Daoy (cell line): ENCODE results near the gene HNRNPF. TPM values are rescaled to one million over a fixed set of nuclear protein-coding genes. Genes with fewer than 3 reads are reported as not detected.
"Not testable (repeated sequence)": the region's sequence is repeated elsewhere in the genome, so short reads cannot be mapped to it uniquely, and the experiment has no call there.

Source experiments
- DNase-seq: peaks from one replicate; pipeline ENCODE4 v3.0.0-alpha.2; 2015; ENCODE audit warnings: low read depth
- total RNA-seq: library from RNA; depleted of rRNA; stranded (reverse); fragments of >200 nt; shearing (Covaris generic); gene quantifications from 2 replicates; pipeline ENCODE4 v1.2.3, GENCODE V29; 2014; rRNA removed

HNRNPF gene, protein sequence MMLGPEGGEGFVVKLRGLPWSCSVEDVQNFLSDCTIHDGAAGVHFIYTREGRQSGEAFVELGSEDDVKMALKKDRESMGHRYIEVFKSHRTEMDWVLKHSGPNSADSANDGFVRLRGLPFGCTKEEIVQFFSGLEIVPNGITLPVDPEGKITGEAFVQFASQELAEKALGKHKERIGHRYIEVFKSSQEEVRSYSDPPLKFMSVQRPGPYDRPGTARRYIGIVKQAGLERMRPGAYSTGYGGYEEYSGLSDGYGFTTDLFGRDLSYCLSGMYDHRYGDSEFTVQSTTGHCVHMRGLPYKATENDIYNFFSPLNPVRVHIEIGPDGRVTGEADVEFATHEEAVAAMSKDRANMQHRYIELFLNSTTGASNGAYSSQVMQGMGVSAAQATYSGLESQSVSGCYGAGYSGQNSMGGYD
- 137 and 148 TPM in 2 replicates for total RNA-seq

- peak; percentile 94 for DNase-seq
Observed at GRCh38 chr10:43408710-43409384, at the start of gene HNRNPF. Gene HNRNPF, minus strand, starts transcription at chr10:43409186. Its CDS starts 21,302 bp downstream, at chr10:43387884.

DNA sequence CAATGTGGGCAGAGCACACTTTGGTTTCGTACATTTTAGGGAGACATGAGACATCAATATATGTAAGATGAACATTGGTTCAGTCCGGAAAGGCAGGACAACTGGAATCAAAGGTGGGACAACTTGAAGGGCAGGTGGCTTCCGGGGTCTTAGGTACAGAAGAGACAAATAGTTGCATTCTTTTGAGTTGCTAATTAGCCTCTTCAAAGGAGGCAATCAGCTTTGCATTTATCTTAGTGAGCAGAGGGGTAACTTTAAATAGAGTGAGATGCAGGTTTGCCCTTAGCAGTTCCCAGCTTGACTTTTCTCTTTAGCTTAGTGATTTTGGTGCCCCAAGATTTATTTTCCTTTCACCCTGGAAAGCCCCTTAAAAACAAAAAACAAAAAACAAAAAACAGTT is 49.2 kb upstream of the HNRNPF start:
- no peak for DNase-seq

DNA sequence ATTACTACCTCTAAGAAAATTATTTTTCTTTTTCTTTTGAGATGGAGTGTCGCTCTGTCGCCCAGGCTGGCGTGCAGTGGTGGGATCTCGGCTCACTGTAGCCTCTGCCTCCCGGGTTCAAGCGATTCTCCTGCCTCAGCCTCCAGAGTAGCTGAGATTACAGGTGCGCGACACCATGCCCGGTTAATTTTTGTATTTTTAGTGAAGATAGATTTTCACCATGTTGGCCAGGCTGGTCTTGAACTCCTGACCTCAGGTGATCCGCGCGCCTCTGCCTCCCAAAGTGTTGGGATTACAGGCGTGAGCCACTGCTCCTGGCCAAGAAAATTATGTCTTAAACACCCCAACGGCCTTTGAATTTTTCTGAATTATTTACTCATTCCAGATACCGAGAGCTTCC is 47.6 kb upstream of the HNRNPF start:
- not testable (repeated sequence) for DNase-seq

GRCh38 chr10:43454025-43454424 is 45.0 kb upstream of the HNRNPF start:
- DNase-seq = not testable (repeated sequence)

GRCh38 chr10:43453266-43453831 is 44.4 kb upstream of the HNRNPF start:
- no peak for DNase-seq

DNA sequence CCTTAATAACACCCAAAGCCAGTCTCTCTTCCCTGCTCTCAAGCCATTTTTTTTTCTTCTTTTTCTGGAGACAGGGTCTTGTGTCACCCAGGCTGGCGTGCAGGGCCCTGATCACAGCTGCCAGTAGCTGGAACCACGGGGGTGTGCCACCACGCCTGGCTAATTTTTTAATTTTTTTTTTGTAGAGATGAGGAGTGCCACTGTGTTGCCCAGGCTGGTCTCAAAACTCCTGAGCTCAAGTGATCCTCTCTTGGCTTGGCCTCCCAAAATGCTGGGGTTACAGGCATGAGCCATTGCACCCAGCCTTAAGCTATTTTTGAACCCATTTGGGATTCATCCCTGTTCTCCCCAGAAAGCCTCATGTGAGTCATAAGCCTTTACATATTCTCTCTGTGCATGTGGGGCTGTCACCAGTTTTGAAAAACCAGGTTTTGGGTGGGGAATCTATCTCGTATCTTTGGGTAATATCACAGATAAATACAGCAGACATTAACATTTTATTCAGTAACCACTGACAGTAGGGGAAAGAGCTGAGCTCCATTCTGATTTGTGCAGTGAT is 43.4 kb upstream of the HNRNPF start:
- no peak for DNase-seq

- no peak for DNase-seq
Observed at GRCh38 chr10:43448742-43449141, 39.8 kb upstream of the HNRNPF start.

GRCh38 chr10:43446219-43447017 is 37.4 kb upstream of the HNRNPF start:
- DNase-seq = not testable (repeated sequence)

GRCh38 chr10:43444897-43445466 is 36.0 kb upstream of the HNRNPF start:
- DNase-seq = no peak

GRCh38 chr10:43444323-43444722 is 35.3 kb upstream of the HNRNPF start:
- DNase-seq = no peak

DNA sequence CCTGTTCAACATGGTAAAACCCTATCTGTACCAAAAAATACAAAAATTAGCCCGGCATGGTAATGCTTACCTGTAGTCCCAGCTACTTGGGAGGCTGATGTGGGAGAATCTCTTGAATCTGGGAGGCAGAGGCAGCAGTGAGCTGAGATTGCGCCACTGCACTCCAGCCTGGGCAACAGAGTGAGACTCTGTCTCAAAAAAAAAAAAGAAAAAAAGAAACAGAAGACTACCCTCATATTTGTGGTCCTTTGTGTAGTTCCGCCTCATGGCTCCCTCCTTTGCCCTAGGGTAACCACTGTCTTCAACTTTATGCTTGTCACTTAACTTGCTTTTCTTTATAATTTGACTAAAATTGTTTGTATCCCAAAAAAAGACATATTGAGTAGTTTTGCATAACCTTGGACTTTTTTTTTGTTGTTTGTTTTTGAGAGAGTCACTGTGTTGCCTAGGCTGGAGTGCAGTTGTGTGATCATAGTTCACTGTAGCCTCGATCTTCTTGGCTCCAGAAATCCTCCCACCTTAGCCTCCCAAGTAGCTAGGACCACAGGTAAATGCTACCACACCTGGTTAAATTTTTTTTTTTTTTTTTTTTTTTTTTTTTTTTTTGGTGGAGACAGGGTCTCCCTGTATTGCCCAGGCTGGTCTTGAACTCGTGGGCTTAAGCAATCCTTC is 31.6 kb upstream of the HNRNPF start:
- no peak for DNase-seq

DNA sequence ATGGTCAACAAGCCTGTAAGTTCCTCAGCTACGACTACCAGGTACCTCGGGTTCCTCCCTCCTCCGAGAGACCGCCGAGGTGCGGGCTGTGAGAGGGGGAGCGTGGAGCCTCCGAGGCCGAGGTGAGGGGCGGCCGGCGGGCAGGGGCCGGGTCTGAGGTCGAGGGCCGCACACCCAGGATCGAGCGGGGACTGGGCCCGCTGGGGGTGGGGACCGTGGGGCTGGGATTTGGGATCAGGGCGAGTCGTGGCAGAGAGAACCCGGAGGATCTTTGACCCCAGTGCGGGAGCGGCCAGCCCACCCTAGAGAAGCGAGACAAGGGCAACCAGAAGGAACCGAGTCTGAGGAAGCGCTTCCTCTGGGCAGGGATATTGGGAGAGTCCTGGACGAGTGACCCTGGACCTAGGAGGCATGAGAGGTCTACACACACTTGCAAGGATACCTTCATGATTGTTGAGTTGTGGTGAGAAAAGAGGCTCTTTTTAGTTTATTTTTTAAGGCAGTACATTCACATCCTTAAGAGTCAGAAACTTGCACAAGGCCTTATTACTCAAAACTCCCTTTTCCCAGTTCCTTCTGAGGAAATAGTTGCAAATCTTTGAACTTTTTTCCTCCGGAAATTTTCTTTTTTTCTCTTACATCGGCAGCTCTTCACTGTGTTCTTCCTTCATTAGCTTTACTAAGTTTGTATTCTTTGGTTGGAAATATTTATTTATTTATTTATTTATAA is 28.3 kb upstream of the HNRNPF start:
- DNase-seq = peak; percentile 3

DNA sequence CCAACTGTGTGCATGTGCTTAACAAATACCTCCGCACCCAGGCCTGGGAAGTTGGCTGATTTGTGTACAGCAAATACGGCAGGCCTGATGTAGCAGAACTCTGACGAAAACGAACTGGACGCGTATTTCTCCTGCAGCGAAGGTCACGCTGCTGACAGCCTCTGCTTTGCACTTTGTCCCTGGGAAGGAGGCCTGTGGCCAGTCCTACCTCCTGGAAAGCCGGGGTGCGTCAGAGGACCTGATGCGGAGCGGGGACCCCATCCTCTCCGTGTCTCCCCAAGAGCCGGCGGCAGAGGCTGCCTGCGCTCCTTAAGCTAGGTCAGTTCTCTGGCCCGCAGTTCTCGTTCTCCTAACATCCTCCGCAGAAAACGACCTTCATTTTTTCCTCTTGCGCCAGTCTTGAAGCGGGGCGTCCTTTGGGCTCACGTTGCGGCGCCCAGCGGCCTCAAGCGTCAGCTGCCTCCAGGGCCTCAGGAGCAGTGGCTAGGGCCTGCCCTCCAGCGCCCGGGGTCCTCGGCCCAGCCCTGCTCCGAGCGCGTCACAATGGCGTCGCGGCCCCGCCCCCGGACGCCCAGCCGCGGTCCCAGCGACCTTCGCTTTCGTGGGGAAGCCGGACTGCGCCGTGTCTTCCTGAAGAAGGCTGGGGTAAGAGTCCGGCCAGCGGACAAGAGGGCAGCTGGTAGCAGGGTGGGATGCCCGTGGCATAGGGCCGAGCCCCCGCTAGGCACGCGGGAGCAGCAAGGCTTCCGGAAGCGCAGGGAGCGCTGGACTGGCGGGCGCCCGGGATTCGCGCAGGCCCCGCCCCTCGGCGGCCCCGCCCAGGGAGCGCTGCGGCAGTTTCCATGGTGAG is 27.5 kb upstream of the HNRNPF start, which contains the start of gene ZNF487:
ZNF487 (plus strand) TSS at position 821 of the 850 bp plus-strand sequence. CDS start 38,703 bp downstream, outside the sequence.
- peak; percentile 83 for DNase-seq

DNA sequence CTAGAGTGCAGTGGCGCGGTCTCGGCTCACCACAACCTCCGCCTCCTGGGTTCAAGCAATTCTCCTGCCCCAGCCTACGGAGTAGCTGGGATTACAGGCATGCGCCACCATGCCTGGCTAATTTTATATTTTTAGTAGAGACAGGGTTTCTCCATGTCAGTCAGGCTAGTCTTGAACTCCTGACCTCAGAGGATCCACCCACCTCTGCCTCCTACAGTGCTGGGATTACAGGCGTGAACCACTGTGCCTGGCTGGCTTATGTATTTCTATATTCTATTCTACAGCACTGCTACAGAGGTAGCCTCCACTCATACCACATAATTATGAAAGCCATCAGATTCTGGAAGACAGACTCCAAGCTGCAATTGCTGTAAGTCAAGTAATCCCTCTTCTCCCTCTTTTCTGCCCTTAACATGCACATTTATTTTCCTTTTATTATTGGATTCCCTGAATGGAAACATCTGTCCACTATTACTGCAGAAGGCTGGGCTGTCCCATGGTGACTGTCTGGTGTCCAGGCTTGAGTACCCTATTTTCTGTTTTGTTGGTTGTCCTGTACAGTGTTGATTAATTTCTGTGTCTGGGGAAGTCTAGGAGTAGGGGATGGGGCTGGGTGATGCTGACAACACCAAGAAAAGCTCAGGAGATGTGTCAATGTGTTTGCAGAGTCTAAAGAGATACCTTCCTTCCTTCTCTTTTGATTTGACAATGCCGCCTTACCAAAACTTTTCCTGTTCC is 22.1 kb upstream of the HNRNPF start:
- DNase-seq = no peak

DNA sequence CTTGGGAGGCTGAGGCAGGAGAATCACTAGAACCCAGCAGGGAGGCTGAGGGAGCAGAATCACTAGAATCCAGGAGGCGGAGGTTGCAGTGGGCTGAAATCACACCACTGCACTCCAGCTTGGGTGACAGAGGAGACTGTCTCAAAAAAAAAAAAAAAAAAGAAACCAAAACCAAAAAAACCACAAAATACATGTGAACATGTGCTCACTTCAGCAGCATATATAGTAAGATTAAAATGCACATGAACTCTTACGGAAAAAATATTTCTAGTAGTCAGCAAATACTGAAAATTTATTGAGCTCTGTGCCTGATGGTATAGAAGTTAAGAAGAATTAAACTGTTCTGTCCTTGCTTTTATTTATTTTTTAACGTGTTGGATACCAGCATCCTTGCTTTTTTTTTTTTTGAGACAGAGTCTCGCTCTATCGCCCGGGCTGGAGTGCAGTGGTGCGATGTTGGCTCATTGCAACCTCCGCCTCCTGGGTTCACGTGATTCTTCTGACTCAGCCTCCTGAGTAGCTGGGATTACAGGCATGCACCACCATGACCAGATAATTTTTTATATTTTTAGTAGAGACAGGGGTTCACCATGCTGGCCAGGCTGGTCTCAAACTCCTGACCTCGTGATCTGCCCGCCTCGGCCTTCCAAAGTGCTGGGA is 18.3 kb upstream of the HNRNPF start:
- no peak for DNase-seq

DNA sequence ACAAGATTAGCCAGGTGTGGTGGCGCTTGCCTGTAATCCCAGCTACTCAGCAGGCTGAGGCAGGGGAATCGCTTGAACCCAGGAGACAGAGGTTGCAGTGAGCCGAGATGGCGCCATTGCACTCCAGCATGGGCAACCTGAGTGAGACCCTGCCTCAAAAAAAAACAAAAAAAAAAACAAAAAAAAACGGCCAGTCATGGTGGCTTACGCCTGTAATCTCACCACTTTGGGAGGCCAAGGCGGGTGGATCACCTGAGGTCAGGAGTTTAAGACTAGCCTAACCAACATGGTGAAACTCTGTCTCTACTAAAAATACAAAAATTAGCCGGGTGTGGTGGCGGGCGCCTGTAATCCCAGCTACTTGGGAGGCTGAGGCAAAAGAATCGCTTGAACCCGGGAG is 17.5 kb upstream of the HNRNPF start:
- DNase-seq = not testable (repeated sequence)

DNA sequence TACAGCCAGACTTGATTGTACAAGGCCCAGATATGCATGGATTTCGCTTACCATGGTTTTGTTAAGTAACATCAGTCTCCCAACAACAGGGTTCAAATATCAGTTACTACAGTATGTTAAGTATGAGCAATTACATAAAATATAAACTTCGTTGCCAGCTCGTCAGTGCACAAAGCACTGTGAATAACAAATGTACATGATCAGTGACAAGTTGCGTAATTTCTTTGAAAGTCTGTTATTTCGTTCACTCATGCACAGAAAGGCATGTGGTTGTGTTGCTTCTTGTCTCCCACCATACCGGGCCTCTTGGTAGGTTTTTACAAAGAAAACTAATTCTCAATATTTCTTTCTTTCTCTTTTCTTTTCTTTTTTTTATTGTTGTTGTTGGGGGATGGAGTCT is 15.4 kb upstream of the HNRNPF start:
- DNase-seq = no peak

GRCh38 chr10:43421944-43422343 is 13.0 kb upstream of the HNRNPF start:
- not testable (repeated sequence) for DNase-seq
